Measurements from ENCODE around the gene PIK3R5.

Gene PIK3R5

GRCh38 chr17:8965394-8966168 lies at the start of gene PIK3R5:
Gene PIK3R5 (minus strand): TSS chr17:8965707. CDS start chr17:8911494, 54,213 bp downstream.
- DNase-seq (ENCODE audit: low read depth): no peak
- H3K4me3 ChIP-seq (ENCODE audit: control insufficient read depth, low read depth, low read length): no peak within 1 kb of the TSS
- TF ChIP-seq CTCF (conservative IDR thresholded peaks at IDR 0.05; ENCODE audit: control insufficient read depth, insufficient read depth, low read depth, low read length): no peak

- TF ChIP-seq CTCF (conservative IDR thresholded peaks at IDR 0.05; ENCODE audit: control insufficient read depth, insufficient read depth, low read depth, low read length): no peak
- H3K4me3 ChIP-seq (ENCODE audit: control insufficient read depth, low read depth, low read length): no peak overlapping the region
- no peak for DNase-seq (ENCODE audit: low read depth)
These were observed 45.5 kb upstream of the PIK3R5 start for GRCh38 chr17:9011001-9011400.

- no peak for TF ChIP-seq CTCF (conservative IDR thresholded peaks at IDR 0.05; ENCODE audit: control insufficient read depth, insufficient read depth, low read depth, low read length)
- no peak for DNase-seq (ENCODE audit: low read depth)
- H3K4me3 ChIP-seq (ENCODE audit: control insufficient read depth, low read depth, low read length): no peak overlapping the region
These were observed 44.2 kb upstream of the PIK3R5 start for GRCh38 chr17:9009737-9010136.

- DNase-seq (ENCODE audit: low read depth): no peak
- TF ChIP-seq CTCF (conservative IDR thresholded peaks at IDR 0.05; ENCODE audit: control insufficient read depth, insufficient read depth, low read depth, low read length): no peak
- H3K4me3 ChIP-seq (ENCODE audit: control insufficient read depth, low read depth, low read length): no peak overlapping the region
These were observed 43.6 kb upstream of the PIK3R5 start for GRCh38 chr17:9009096-9009495.

GRCh38 chr17:9007052-9007714 lies 41.7 kb upstream of the PIK3R5 start:
- DNase-seq (ENCODE audit: low read depth): no peak
- no peak overlapping the region for H3K4me3 ChIP-seq (ENCODE audit: control insufficient read depth, low read depth, low read length)
- no peak for TF ChIP-seq CTCF (conservative IDR thresholded peaks at IDR 0.05; ENCODE audit: control insufficient read depth, insufficient read depth, low read depth, low read length)

GRCh38 chr17:9006175-9006767 lies 40.8 kb upstream of the PIK3R5 start:
- H3K4me3 ChIP-seq (ENCODE audit: control insufficient read depth, low read depth, low read length): no peak overlapping the region
- DNase-seq (ENCODE audit: low read depth): no peak
- TF ChIP-seq CTCF (conservative IDR thresholded peaks at IDR 0.05; ENCODE audit: control insufficient read depth, insufficient read depth, low read depth, low read length): no peak
